ENCODE measurements around the gene HNRNPA2B1. TPM values are rescaled to one million over a fixed set of nuclear protein-coding genes. Genes with fewer than 3 reads are reported as not detected.

HNRNPA2B1 gene
- total and polyA plus RNA-seq, 2 of the 8 experiments (the other 6 are each of a cell fraction or from before 2014, with no cell fraction given): 276 to 1,255 TPM

- TF ChIP-seq CHD7 (IDR thresholded peaks at IDR 0.05; ENCODE audit: insufficient replicate concordance, low read length): no peak
- TF ChIP-seq FOSL1 (IDR thresholded peaks at IDR 0.05; ENCODE audit: insufficient read depth, low read depth, low read length): no peak
- no peak for TF ChIP-seq RFX5 (IDR thresholded peaks at IDR 0.05; ENCODE audit: borderline replicate concordance, low read depth, low read length)
- TF ChIP-seq CEBPB (IDR thresholded peaks at IDR 0.05; ENCODE audit: low read depth, low read length): no peak
These were observed 57.1 kb downstream of the HNRNPA2B1 start (continued) for GRCh38 chr7:26143298-26144048.

Measured in H1 (cell line).